HG03060 (cell line): ENCODE measurements around the gene UBQLN4.
"Not testable (repeated sequence)": the region's sequence is repeated elsewhere in the genome, so short reads cannot be mapped to it uniquely, and the experiment has no call there.

ENCODE experiments used
- ATAC-seq: cut with Tn5 transposase; IDR thresholded peaks from one replicate; pipeline ENCODE4 v1.9.1; 2021; ENCODE audit warnings: low read depth, moderate number of reproducible peaks; ENCODE audit not compliant: unreplicated experiment

Gene UBQLN4

DNA sequence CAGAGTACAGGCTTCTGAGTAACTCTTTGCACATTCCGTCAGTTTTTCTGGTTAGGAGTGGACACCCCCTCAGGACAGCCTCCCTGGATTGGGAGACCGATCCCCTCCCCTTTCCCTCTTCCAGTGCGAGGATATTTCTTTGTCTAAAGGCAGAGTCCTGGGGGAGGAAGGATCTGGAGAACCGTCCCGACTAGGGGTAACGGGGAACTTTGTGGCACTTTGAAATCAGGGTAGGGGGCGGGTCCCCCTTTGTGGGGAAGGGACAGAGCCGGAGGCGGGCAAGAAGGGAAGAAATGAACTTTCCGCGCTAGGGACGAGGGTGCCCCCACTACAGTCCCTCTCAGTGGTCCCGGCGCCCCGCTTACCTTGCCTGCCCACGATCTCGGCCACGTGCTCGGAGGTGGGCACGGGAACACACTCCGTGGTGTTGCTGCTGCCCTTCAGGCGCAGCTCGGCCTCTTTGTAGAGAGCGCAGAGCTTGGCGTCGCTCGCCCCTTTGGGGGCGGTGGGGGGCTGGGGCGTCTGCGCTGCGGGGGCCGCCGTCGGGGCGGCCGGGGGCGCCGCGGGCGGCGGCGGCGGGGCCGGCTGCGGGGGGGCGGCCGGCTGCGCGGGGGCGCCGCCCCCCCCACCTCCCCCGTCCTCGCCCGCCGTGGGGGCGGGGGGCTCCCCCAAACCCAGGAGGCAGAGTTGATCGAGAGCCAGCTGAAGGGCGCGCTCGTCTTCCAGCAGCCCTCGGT, 27.8 kb upstream of the UBQLN4 start:
- ATAC-seq, result no peak

- ATAC-seq, result no peak
Measured at GRCh38 chr1:156080863-156081179, 27.2 kb upstream of the UBQLN4 start.

- no peak for ATAC-seq
Measured at GRCh38 chr1:156080241-156080862, 26.8 kb upstream of the UBQLN4 start.

GRCh38 chr1:156079762-156080161, 26.2 kb upstream of the UBQLN4 start:
- no peak for ATAC-seq

DNA sequence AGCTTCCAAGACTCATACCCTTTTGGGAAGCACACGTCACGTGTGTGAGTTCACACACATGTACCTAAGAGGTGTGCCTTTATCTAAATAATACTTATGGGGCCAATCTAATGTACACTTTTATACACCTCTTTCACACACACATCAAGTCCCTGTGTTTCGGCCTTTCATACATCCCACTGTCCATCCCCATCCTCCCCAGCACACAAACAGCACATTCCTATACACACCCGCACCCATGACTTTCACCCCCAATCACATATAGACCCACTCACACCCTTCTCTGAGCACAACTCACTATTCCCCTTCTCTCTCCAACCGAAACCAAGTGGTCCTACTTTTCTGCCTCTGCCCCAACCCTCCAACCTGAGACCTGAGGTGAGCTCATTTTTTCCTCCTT, 25.1 kb upstream of the UBQLN4 start:
- ATAC-seq, result no peak

- no peak for ATAC-seq
Measured at GRCh38 chr1:156077430-156077760, 23.8 kb upstream of the UBQLN4 start.

DNA sequence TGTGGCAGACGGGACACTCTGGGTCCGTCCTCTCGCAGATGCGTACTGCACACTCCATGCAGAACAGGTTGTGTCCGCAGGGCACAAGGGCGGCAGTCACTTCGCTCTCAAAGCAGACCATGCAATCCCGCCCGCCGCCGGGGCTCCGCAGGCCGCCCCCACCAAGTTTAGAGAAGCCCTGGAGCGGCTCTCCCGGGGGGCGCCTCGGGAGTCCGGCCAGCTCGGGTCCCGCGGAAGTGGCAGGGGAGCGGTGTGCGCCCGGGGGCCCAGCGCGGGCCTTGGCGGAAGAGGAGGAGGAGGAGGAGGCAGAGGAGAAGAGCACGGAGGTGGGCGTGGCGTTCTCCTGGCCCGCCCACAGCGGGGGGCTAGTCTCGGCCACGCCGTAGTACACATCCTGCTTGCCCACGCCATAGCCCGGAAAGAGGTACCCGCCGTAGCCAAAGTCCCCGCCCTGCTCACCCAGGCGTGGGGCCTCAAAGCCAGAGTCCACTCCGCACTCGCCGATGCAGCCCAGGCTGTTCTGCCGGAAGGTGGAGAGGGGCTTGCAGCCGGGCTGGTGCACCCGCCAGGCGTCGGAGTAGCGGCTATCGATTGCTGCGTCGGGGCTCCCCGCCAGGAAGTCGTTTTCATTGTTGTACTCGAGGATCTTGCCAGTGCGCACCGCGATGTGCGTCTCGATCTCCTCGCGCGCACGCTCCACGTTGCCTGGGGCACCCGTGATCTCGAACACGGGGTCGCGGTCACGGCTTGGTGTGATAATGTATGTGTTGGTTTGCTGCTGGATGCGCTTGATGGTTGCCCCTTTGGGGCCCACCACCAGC, 23.2 kb upstream of the UBQLN4 start:
- no peak for ATAC-seq

GRCh38 chr1:156075775-156076204, 22.2 kb upstream of the UBQLN4 start:
- ATAC-seq, result no peak

- no peak for ATAC-seq
Measured at GRCh38 chr1:156075162-156075561, 21.6 kb upstream of the UBQLN4 start.

DNA sequence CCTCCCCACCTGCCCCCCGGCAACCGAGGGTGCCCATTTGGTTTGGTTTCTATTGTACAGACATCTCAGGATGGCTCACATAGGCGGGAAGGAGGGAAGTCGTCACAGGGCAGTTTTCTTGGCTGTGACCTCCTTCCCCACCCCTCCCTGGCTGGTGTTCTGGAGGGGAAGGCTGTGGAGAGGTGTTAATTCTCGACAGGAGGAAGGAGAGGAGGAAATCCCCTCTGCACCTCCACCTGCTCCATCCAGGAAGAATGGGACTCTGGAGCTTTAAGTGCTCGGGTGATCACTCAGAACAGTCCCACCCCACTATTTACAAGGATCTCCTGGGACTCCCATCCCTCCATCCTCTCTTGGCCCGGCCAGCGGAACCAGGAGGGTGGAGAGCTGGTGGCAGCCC, 21.1 kb upstream of the UBQLN4 start:
- ATAC-seq, result no peak

GRCh38 chr1:156073740-156074139, 20.1 kb upstream of the UBQLN4 start:
- ATAC-seq, result no peak

GRCh38 chr1:156073110-156073687, 19.6 kb upstream of the UBQLN4 start:
- no peak for ATAC-seq

DNA sequence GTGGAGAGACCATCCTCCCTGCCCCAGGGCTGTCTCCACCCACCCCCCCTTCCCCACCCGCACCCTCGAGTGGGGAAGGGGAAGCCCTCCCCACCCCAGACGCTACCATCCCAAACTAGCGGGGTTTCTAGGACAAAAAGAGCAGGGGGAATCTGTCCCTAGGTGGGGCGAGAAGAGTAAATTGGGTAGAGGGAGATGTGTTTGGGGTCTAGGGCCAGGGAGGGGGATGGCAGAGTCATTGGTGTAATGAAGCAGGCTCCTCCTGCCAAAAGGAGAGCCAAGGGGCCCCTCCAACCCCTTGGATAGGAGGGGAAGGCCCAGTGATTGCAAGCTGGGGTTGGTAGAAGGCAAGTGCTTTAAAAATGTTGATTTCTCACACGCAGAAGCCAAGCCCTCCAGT, 18.7 kb upstream of the UBQLN4 start:
- no peak for ATAC-seq

DNA sequence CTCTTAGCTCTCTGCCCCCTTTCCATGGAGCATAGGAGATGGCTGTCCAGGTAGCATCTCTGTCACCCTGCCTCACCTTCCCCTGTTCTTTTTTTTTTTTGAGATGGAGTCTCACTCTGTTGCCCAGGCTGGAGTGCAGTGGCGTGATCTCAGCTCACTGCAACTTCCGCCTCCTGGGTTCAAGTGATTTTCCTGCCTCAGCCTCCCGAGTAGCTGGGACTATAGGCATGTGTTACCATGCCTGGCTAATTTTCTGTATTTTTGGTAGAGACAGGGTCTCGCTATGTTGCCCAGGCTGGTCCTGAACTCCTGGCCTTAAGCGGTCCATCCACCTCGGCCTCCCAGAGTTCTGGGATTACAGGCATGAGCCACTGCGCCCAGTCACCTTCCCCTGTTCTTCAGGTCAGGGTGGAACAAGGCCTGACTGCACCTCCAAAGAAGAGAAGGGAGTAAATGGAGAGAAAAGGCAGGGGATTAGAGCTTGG, 17.8 kb upstream of the UBQLN4 start:
- not testable (repeated sequence) for ATAC-seq

DNA sequence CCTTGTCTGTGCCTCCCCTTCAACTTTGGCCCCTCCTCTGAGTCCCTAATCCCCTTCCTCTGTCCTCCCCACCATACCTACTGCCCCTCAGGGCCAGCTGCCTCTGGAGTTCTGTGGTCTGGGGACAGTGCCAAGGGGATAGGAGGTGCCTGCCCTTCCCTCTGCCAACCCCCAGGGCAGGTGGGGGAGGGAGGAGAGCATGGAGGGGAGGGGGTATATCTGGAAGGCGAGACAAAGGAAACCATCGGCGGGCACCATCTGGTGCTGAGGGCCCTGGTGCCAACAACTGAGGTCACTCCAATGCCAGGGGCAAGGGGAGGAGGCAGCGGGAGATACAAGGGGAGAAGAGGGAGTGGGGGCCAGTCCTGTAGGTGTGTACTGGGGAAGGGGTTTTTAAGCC, 16.9 kb upstream of the UBQLN4 start:
- ATAC-seq, result no peak

GRCh38 chr1:156069490-156070455, 16.2 kb upstream of the UBQLN4 start:
- ATAC-seq, result no peak

DNA sequence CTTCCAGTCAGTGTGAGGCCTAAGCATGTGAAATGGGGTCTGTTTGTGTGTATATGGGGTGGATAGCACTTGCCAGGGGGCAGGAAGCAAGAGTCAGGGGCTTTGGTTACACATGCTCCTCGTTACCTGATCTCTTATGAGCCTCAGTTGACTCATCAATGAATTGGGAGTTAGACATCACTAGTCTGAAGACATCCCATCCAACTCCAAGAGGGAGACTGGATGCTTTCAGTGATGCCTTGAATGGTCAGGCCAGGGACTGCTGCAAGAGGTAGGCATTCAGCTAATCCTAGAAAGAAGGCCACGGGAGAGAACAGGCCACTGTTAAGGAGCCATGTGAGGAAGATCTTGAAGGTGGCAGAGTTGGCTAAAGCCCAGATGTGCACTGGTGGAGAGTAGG, 13.7 kb upstream of the UBQLN4 start:
- no peak for ATAC-seq

GRCh38 chr1:156065871-156066270, 12.3 kb upstream of the UBQLN4 start:
- ATAC-seq, result no peak

DNA sequence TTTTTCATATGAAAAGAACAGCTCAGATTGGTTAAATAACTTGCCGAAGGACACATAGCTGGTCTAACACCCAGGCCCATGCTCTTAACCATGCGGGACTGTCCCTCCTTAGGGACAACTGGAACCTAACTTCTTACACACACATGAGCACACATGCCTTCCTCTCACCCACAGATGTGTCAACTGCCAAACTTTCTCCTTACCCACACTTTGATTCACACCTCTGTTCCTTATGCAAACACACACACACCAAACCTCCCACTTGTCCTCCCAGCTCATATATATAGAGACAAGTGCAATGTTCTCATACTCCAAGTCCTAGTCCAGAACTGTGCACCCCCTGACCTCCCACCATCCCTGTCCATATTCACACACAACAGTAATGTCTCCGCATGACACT, 11.6 kb upstream of the UBQLN4 start:
- no peak for ATAC-seq

DNA sequence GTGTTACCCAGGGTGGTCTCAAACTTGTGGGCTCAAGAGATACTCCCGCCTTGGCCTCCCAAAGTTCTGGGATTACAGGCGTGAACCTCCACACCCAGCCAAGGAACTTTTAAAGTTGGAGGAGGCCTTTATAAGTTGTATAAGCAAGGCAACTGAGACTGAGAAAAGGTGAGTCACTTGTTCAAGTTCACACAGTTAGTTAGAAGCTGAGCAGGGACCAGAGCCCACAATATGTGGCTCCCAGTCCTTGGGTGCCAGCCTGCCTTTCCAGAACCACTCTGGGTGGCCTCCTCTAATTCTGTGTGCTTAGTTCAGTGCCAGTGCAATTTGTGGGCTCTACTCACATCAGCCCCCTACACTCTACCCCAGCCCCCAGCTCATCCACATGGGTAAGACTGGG, 11.0 kb upstream of the UBQLN4 start:
- no peak for ATAC-seq
